Measurements from ENCODE around the gene RIC8B.
"Not testable (repeated sequence)": the region's sequence is repeated elsewhere in the genome, so short reads cannot be mapped to it uniquely, and the experiment has no call there.

Gene RIC8B

GRCh38 chr12:106914796-106915634 is 140.5 kb downstream of the RIC8B start:
- no peaks in the 10 kb centered on the region for H3K27me3 ChIP-seq (ENCODE audit: control insufficient read depth, insufficient read depth, low read length)
- H3K4me1 ChIP-seq (ENCODE audit: control insufficient read depth, insufficient read depth, low read length) = peaks cover 17% of the 10 kb centered on the region

DNA sequence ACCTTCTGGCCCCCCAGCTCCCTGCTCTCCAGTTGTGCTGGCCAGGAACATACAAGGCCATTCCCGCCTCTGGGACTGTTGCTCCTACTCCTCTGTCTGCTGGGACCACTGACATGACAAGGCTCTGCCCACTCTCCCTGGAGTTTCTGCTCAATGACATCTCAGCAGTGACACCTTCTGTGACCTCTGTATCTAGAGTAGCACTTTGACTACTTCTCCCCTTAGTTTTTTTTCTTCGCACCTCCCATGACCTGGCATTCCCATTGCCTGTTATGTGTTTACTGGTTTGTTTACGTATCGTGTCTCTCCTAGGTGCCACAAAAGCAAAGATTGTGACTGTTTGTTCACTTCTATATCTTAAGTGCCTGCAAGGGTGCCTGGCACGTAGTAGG is 141.1 kb downstream of the RIC8B start:
- peaks cover 17% of the 10 kb centered on the region for H3K4me1 ChIP-seq (ENCODE audit: control insufficient read depth, insufficient read depth, low read length)
- H3K9ac ChIP-seq (ENCODE audit: low read depth, low read length) = no peak overlapping the region
- no peaks in the 10 kb centered on the region for H3K36me3 ChIP-seq (ENCODE audit: control insufficient read depth, insufficient read depth, low read length)
- no peaks in the 10 kb centered on the region for H3K27me3 ChIP-seq (ENCODE audit: control insufficient read depth, insufficient read depth, low read length)
- no peaks in the 10 kb centered on the region for H3K9me3 ChIP-seq (ENCODE audit: control insufficient read depth, insufficient read depth, low read length)
- no peak overlapping the region for H3K4me3 ChIP-seq (ENCODE audit: low read depth, low read length)

More at GRCh38 chr12:106914796-106915634, 140.5 kb downstream of the RIC8B start:
- Histone ChIP-seq H3K36me3 (ENCODE audit: control insufficient read depth, insufficient read depth, low read length) (no peaks in the 10 kb centered on the region), H3K9ac (ENCODE audit: low read depth, low read length) (no peak overlapping the region), H3K4me3 (ENCODE audit: low read depth, low read length) (no peak overlapping the region), H3K9me3 (ENCODE audit: control insufficient read depth, insufficient read depth, low read length) (no peaks in the 10 kb centered on the region)

DNA sequence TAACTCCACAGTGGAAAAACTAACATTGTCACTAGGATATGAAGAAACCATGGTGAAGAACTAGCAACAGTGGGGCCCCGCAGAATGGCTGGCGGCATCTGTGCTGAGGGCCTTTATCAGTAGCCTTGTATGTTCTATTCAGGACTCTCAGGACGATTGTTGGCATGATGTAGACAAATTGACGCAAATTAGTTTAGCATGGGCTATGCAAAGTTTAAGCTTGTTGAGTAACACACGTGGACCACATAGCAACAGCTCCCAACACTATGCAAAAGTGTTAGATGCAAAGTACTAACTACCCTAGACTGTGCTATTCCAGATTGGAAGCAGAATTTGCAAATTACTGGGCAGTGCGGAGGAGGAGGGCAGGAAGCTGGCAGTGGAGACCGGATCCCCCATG is 143.0 kb downstream of the RIC8B start:
- no peak overlapping the region for H3K4me3 ChIP-seq (ENCODE audit: low read depth, low read length)
- peaks cover 17% of the 10 kb centered on the region for H3K4me1 ChIP-seq (ENCODE audit: control insufficient read depth, insufficient read depth, low read length)
- no peak overlapping the region for H3K9ac ChIP-seq (ENCODE audit: low read depth, low read length)
- no peaks in the 10 kb centered on the region for H3K9me3 ChIP-seq (ENCODE audit: control insufficient read depth, insufficient read depth, low read length)
- H3K27me3 ChIP-seq (ENCODE audit: control insufficient read depth, insufficient read depth, low read length) = no peaks in the 10 kb centered on the region
- no peaks in the 10 kb centered on the region for H3K36me3 ChIP-seq (ENCODE audit: control insufficient read depth, insufficient read depth, low read length)

- H3K9me3 ChIP-seq (ENCODE audit: control insufficient read depth, insufficient read depth, low read length) = no peaks in the 10 kb centered on the region
- H3K4me3 ChIP-seq (ENCODE audit: low read depth, low read length) = no peak overlapping the region
- peaks cover 17% of the 10 kb centered on the region for H3K4me1 ChIP-seq (ENCODE audit: control insufficient read depth, insufficient read depth, low read length)
- no peaks in the 10 kb centered on the region for H3K27me3 ChIP-seq (ENCODE audit: control insufficient read depth, insufficient read depth, low read length)
- no peaks in the 10 kb centered on the region for H3K36me3 ChIP-seq (ENCODE audit: control insufficient read depth, insufficient read depth, low read length)
- no peak overlapping the region for H3K9ac ChIP-seq (ENCODE audit: low read depth, low read length)
Measured at GRCh38 chr12:106918746-106919145, 144.3 kb downstream of the RIC8B start.

- H3K27me3 ChIP-seq (ENCODE audit: control insufficient read depth, insufficient read depth, low read length) = no peaks in the 10 kb centered on the region
Measured at GRCh38 chr12:106919910-106920544, 145.5 kb downstream of the RIC8B start.

GRCh38 chr12:106921976-106922375 is 147.5 kb downstream of the RIC8B start:
- not testable (repeated sequence) for H3K27me3 ChIP-seq (ENCODE audit: control insufficient read depth, insufficient read depth, low read length); H3K9ac ChIP-seq (ENCODE audit: low read depth, low read length); H3K4me3 ChIP-seq (ENCODE audit: low read depth, low read length); H3K9me3 ChIP-seq (ENCODE audit: control insufficient read depth, insufficient read depth, low read length); H3K36me3 ChIP-seq (ENCODE audit: control insufficient read depth, insufficient read depth, low read length)
- peaks cover 17% of the 10 kb centered on the region for H3K4me1 ChIP-seq (ENCODE audit: control insufficient read depth, insufficient read depth, low read length)

More at GRCh38 chr12:106919910-106920544, 145.5 kb downstream of the RIC8B start:
- no peak overlapping the region for H3K9ac ChIP-seq (ENCODE audit: low read depth, low read length)
- peaks cover 17% of the 10 kb centered on the region for H3K4me1 ChIP-seq (ENCODE audit: control insufficient read depth, insufficient read depth, low read length)
- H3K36me3 ChIP-seq (ENCODE audit: control insufficient read depth, insufficient read depth, low read length) = no peaks in the 10 kb centered on the region
- H3K9me3 ChIP-seq (ENCODE audit: control insufficient read depth, insufficient read depth, low read length) = no peaks in the 10 kb centered on the region
- no peak overlapping the region for H3K4me3 ChIP-seq (ENCODE audit: low read depth, low read length)

DNA sequence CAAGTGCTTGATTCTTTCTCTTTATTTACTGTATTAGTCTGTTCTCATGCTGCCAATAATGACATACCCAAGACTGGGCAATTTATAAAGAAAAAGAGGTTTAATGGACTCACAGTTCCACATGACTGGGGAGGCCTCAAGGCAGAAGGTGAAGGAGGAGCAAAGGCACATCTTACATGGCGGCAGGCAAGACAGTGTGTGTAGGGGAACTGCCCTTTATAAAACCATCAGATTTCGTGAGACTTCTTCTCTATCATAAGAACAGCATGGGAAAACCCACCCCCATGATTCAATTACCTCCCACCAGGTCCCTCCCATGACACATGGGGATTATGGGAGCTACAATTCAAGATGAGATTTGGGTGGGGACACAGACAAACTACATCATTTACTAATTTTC is 149.1 kb downstream of the RIC8B start:
- H3K4me3 ChIP-seq (ENCODE audit: low read depth, low read length); H3K9ac ChIP-seq (ENCODE audit: low read depth, low read length); H3K9me3 ChIP-seq (ENCODE audit: control insufficient read depth, insufficient read depth, low read length); H3K4me1 ChIP-seq (ENCODE audit: control insufficient read depth, insufficient read depth, low read length); H3K36me3 ChIP-seq (ENCODE audit: control insufficient read depth, insufficient read depth, low read length); H3K27me3 ChIP-seq (ENCODE audit: control insufficient read depth, insufficient read depth, low read length): not testable (repeated sequence)

DNA sequence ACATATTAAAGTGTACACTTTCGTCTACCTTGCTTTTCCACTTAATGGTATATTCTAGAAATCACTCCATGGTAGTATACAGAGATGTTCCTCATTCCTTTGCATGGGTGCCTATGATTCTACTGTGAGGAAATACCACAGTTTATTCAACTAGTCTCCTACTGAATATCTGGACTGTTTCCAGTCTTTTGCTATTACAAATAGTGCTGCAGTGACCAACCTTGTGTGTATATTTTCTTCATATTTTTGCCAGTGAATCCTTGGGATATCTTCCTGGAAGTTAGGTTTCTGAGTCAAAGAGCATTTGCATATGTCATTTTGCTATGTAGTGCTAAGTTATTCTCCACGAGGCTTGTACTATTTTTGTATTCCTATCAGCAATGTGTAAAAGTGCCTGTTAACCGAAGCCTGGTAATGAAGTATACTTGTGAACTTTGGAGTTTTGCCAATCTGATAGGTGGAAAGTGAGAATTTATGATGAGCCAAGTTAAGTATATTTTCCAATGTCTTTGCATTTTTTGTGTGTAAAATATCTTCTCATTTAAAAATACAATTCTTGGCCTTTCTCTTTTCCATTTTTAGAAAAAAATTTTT is 149.9 kb downstream of the RIC8B start:
- no peak overlapping the region for H3K4me3 ChIP-seq (ENCODE audit: low read depth, low read length)
- H3K9ac ChIP-seq (ENCODE audit: low read depth, low read length) = no peak overlapping the region
- peaks cover 5% of the 10 kb centered on the region for H3K4me1 ChIP-seq (ENCODE audit: control insufficient read depth, insufficient read depth, low read length)
- no peaks in the 10 kb centered on the region for H3K27me3 ChIP-seq (ENCODE audit: control insufficient read depth, insufficient read depth, low read length)
- H3K9me3 ChIP-seq (ENCODE audit: control insufficient read depth, insufficient read depth, low read length) = no peaks in the 10 kb centered on the region
- no peaks in the 10 kb centered on the region for H3K36me3 ChIP-seq (ENCODE audit: control insufficient read depth, insufficient read depth, low read length)

DNA sequence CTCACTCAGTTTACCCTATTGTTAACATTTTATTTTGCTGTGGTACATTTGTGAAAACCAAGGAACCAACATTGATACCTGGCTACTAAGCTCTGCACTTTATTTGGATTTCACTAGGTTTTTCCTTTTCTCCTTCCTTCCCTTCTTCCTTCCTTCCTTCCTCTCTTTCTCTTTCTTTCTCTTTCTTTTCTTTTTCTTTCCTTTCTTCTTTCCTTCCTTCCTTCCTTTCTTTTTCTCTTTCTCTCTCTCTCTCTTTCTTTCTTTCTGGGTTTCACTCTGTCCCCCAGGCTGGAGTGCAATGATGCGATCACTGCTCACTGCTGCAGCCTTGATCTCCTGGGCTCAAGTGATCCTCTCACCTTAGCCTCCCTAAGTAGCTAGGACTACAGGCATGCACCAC is 152.2 kb downstream of the RIC8B start:
- Histone ChIP-seq H3K9me3 (ENCODE audit: control insufficient read depth, insufficient read depth, low read length) (no peaks in the 10 kb centered on the region), H3K27me3 (ENCODE audit: control insufficient read depth, insufficient read depth, low read length) (no peaks in the 10 kb centered on the region), H3K4me3 (ENCODE audit: low read depth, low read length) (no peak overlapping the region), H3K9ac (ENCODE audit: low read depth, low read length) (no peak overlapping the region), H3K4me1 (ENCODE audit: control insufficient read depth, insufficient read depth, low read length) (no peaks in the 10 kb centered on the region), H3K36me3 (ENCODE audit: control insufficient read depth, insufficient read depth, low read length) (no peaks in the 10 kb centered on the region)

DNA sequence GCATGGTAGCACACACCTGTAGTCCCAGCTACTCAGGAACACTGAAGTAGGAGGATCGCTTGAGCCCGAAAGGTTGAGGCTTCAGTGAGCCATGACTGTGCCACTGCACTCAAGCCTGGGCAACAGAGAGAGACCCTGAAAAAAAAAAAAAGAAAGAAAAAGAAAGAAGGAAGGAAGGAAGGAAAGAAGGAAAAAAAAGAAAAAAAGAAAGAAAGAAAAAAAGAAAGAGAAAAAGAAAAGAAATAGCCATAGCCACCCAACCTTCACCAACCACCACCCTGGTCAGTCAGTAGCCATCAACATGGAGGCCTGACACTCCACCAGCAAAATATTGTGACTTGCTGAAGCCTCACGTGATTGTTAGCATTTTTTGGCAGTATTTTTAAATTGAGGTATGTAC is 159.8 kb downstream of the RIC8B start:
- Histone ChIP-seq H3K27me3 (ENCODE audit: control insufficient read depth, insufficient read depth, low read length) (no peaks in the 10 kb centered on the region), H3K4me3 (ENCODE audit: low read depth, low read length) (no peak overlapping the region), H3K9me3 (ENCODE audit: control insufficient read depth, insufficient read depth, low read length) (no peaks in the 10 kb centered on the region), H3K36me3 (ENCODE audit: control insufficient read depth, insufficient read depth, low read length) (no peaks in the 10 kb centered on the region), H3K9ac (ENCODE audit: low read depth, low read length) (no peak overlapping the region), H3K4me1 (ENCODE audit: control insufficient read depth, insufficient read depth, low read length) (no peaks in the 10 kb centered on the region)
